Vagina (tissue), 2 donors: ENCODE measurements around the gene SBDS. TPM values are rescaled to one million over a fixed set of nuclear protein-coding genes. Genes with fewer than 3 reads are reported as not detected.
"Not testable (repeated sequence)": the region's sequence is repeated elsewhere in the genome, so short reads cannot be mapped to it uniquely, and the experiment has no call there.

ENCODE experiments used
- DNase-seq, 2 donors: peaks; one replicate each; pipeline ENCODE4 v3.0.0-alpha.2; 2017; ENCODE audit errors: extremely low spot score in 2 of 2
- H3K27ac ChIP-seq: fragments of 200-600 bp; sonication (generic); one replicate; pipeline ENCODE4 v1.5.1; 2019
- H3K27me3 ChIP-seq: fragments of 200-600 bp; sonication (generic); one replicate; pipeline ENCODE4 v1.5.1; 2019
- H3K36me3 ChIP-seq, 2 donors: fragments of 200-600 bp; sonication (generic); one replicate each; pipeline ENCODE4 v1.5.1; 2017 to 2019
- H3K4me1 ChIP-seq: fragments of 200-600 bp; sonication (generic); one replicate; pipeline ENCODE4 v1.5.1; 2019
- H3K4me3 ChIP-seq, 2 donors: fragments of 200-600 bp; sonication (generic); 1 replicate in 1 of 2; 2 replicates in 1 of 2; pipeline ENCODE4 v1.5.1; 2016 to 2019
- H3K9me3 ChIP-seq: fragments of 200-600 bp; sonication (generic); one replicate; pipeline ENCODE4 v1.5.1; 2019
- CTCF ChIP-seq, 3 experiments: fragments of 450-650 bp in 2 of 3; fragments of 200-600 bp in 1 of 3; sonication (generic) in 1 of 3; IDR thresholded peaks; one replicate each; pipeline ENCODE4 v1.5.1; 2017 to 2019; ENCODE audit warnings: antibody characterized with exemption in 3 of 3, mild to moderate bottlenecking in 2 of 3, moderate library complexity in 2 of 3
- POLR2A ChIP-seq, 2 donors: fragments of 450-650 bp; IDR thresholded peaks; one replicate each; pipeline ENCODE4 v1.6.1; 2017; ENCODE audit warnings: antibody characterized with exemption in 2 of 2, mild to moderate bottlenecking in 2 of 2, moderate library complexity in 2 of 2
- POLR2AphosphoS5 ChIP-seq, 2 donors: sonication (generic); formaldehyde crosslinking; IDR thresholded peaks; one replicate each; pipeline ENCODE4 v1.9.0; 2017; ENCODE audit warnings: antibody characterized with exemption in 2 of 2, mild to moderate bottlenecking in 2 of 2, low read depth in 1 of 2; ENCODE audit not compliant: insufficient read depth in 1 of 2
- intact Hi-C: fragments of 100-400 bp; cut with DNase I; formaldehyde crosslinking; loops from one replicate; pipeline ENCODE4 v1.15.1; 2023
- total RNA-seq: library from RNA; depleted of rRNA; stranded (reverse); fragments of >200 nt; gene quantifications from one replicate; pipeline ENCODE4 v1.2.3, GENCODE V29; 2016

SBDS gene
- total RNA-seq, 1 donor from 2014 or later: 79.8 TPM

- no peaks in the 10 kb centered on the region for H3K27me3 ChIP-seq
- H3K4me3 ChIP-seq: no peak overlapping the region
- intact Hi-C loops: no loop called here
- no peaks in the 10 kb centered on the region for H3K4me1 ChIP-seq
- TF ChIP-seq POLR2A (IDR thresholded peaks at IDR 0.05): no peak
- TF ChIP-seq POLR2AphosphoS5 (IDR thresholded peaks at IDR 0.05; ENCODE audit: insufficient read depth in 1 of 2, low read depth in 1 of 2): no peak
- TF ChIP-seq CTCF (IDR thresholded peaks at IDR 0.05): no peak
- no peaks in the 10 kb centered on the region for H3K9me3 ChIP-seq
- H3K27ac ChIP-seq: peak overlapping the region; percentile 51
- H3K36me3 ChIP-seq: peaks cover 0 to 36% of the 10 kb centered on the region in 2 donors
- no peak for DNase-seq
Observed at GRCh38 chr7:67022511-67022910, 27.1 kb upstream of the SBDS start.

- peaks cover 0 to 39% of the 10 kb centered on the region in 2 donors for H3K36me3 ChIP-seq
- intact Hi-C loops: no loop called here
- H3K27me3 ChIP-seq: no peaks in the 10 kb centered on the region
- DNase-seq: no peak
- TF ChIP-seq POLR2A (IDR thresholded peaks at IDR 0.05) (no peak), CTCF (IDR thresholded peaks at IDR 0.05) (no peak), POLR2AphosphoS5 (IDR thresholded peaks at IDR 0.05; ENCODE audit: insufficient read depth in 1 of 2, low read depth in 1 of 2) (no peak)
- no peaks in the 10 kb centered on the region for H3K9me3 ChIP-seq
- no peaks in the 10 kb centered on the region for H3K4me1 ChIP-seq
- H3K4me3 ChIP-seq: no peak overlapping the region
- H3K27ac ChIP-seq: no peak overlapping the region
Observed at GRCh38 chr7:67021260-67021659, 25.9 kb upstream of the SBDS start.

- Histone ChIP-seq H3K27ac (no peak overlapping the region), H3K9me3 (no peaks in the 10 kb centered on the region), H3K27me3 (no peaks in the 10 kb centered on the region), H3K4me1 (no peaks in the 10 kb centered on the region), H3K36me3 (peaks cover 0 to 53% of the 10 kb centered on the region in 2 donors), H3K4me3 (no peak overlapping the region)
- intact Hi-C loops: no loop called here
- DNase-seq: no peak
- TF ChIP-seq CTCF (IDR thresholded peaks at IDR 0.05) (no peak), POLR2A (IDR thresholded peaks at IDR 0.05) (no peak), POLR2AphosphoS5 (IDR thresholded peaks at IDR 0.05; ENCODE audit: insufficient read depth in 1 of 2, low read depth in 1 of 2) (no peak)
Observed at GRCh38 chr7:67019562-67020390, 24.4 kb upstream of the SBDS start.

GRCh38 chr7:67018940-67019339, 23.6 kb upstream of the SBDS start:
- no peaks in the 10 kb centered on the region for H3K9me3 ChIP-seq
- no peak overlapping the region for H3K27ac ChIP-seq
- intact Hi-C loops: no loop called here
- no peaks in the 10 kb centered on the region for H3K27me3 ChIP-seq
- no peaks in the 10 kb centered on the region for H3K4me1 ChIP-seq
- peaks cover 0 to 59% of the 10 kb centered on the region in 2 donors for H3K36me3 ChIP-seq
- DNase-seq: no peak
- TF ChIP-seq CTCF (IDR thresholded peaks at IDR 0.05) (no peak), POLR2A (IDR thresholded peaks at IDR 0.05) (no peak), POLR2AphosphoS5 (IDR thresholded peaks at IDR 0.05; ENCODE audit: insufficient read depth in 1 of 2, low read depth in 1 of 2) (no peak)
- H3K4me3 ChIP-seq: no peak overlapping the region

- H3K9me3 ChIP-seq, H3K27me3 ChIP-seq, H3K4me3 ChIP-seq, H3K27ac ChIP-seq, H3K4me1 ChIP-seq, DNase-seq, intact Hi-C loops: not testable (repeated sequence)
- peaks cover 0 to 59% of the 10 kb centered on the region in 2 donors for H3K36me3 ChIP-seq
Observed at GRCh38 chr7:67017971-67018370, 22.6 kb upstream of the SBDS start.

GRCh38 chr7:67014076-67014622, 18.8 kb upstream of the SBDS start:
- H3K4me3 ChIP-seq, H3K4me1 ChIP-seq, H3K27me3 ChIP-seq, H3K9me3 ChIP-seq, H3K27ac ChIP-seq, DNase-seq, intact Hi-C loops: not testable (repeated sequence)
- peaks cover 0 to 61% of the 10 kb centered on the region in 2 donors for H3K36me3 ChIP-seq

GRCh38 chr7:67009677-67010076, 14.3 kb upstream of the SBDS start:
- H3K36me3 ChIP-seq: peaks cover 0 to 38% of the 10 kb centered on the region in 2 donors

More at GRCh38 chr7:67009677-67010076, 14.3 kb upstream of the SBDS start:
- intact Hi-C loops, H3K27ac ChIP-seq, H3K9me3 ChIP-seq, H3K4me1 ChIP-seq, H3K4me3 ChIP-seq, DNase-seq, H3K27me3 ChIP-seq: not testable (repeated sequence)
